Breast epithelium (tissue), 4 donors: Measurements from ENCODE around the gene KLK7. TPM values are rescaled to one million over a fixed set of nuclear protein-coding genes. Genes with fewer than 3 reads are reported as not detected.

ENCODE experiments used
- DNase-seq, 2 donors: peaks; one replicate each; pipeline ENCODE4 v3.0.0-alpha.2; 2019; ENCODE audit warnings: low spot score in 2 of 2
- H3K27ac ChIP-seq, 2 donors: fragments of 200-600 bp; sonication (generic) in 1 of 2; one replicate each; pipeline ENCODE4 v1.5.1; 2016 to 2019; ENCODE audit warnings: mild to moderate bottlenecking in 1 of 2
- H3K27me3 ChIP-seq, 2 donors: fragments of 200-600 bp; sonication (generic) in 1 of 2; one replicate each; pipeline versions ENCODE4 v1.5.1 to v1.6.0; 2017 to 2019; ENCODE audit warnings: control low read depth in 1 of 2, mild to moderate bottlenecking in 1 of 2
- H3K36me3 ChIP-seq: fragments of 200-600 bp; one replicate; pipeline ENCODE4 v1.5.1; 2019
- H3K4me1 ChIP-seq, 2 donors: fragments of 200-600 bp; sonication (generic); one replicate each; pipeline ENCODE4 v1.5.1; 2016 to 2019; ENCODE audit warnings: control low read depth in 1 of 2
- H3K4me3 ChIP-seq, 3 donors: fragments of 200-600 bp; sonication (generic); 1 replicate in 2 of 3; 2 replicates in 1 of 3; pipeline ENCODE4 v1.5.1; 2016 to 2019; ENCODE audit warnings: mild to moderate bottlenecking in 3 of 3, moderate library complexity in 2 of 3
- H3K9me3 ChIP-seq, 2 donors: fragments of 200-600 bp; sonication (generic) in 1 of 2; one replicate each; pipeline ENCODE4 v1.5.1; 2016 to 2019; ENCODE audit warnings: control low read depth in 1 of 2
- POLR2A ChIP-seq: fragments of 450-650 bp; IDR thresholded peaks from one replicate; pipeline ENCODE4 v1.6.1; 2016; ENCODE audit warnings: antibody characterized with exemption, mild to moderate bottlenecking, moderate library complexity
- POLR2AphosphoS5 ChIP-seq, 3 donors: sonication (generic); formaldehyde crosslinking; IDR thresholded peaks; one replicate each; pipeline ENCODE4 v1.6.1; 2017; ENCODE audit warnings: antibody characterized with exemption in 3 of 3
- intact Hi-C: fragments of 100-400 bp; cut with DNase I; formaldehyde crosslinking; loops from one replicate; pipeline ENCODE4 v1.15.1; 2023; ENCODE audit warnings: low total_unique reads
- total RNA-seq, 3 donors: library from RNA; depleted of rRNA; stranded (reverse); fragments of >200 nt; gene quantifications; one replicate each; pipeline ENCODE4 v1.1.0, GENCODE V29; 2016
- TF ChIP-seq, protein P1 (sequence below), 3 donors: fragments of 450-650 bp; IDR thresholded peaks; one replicate each; pipeline ENCODE4 v1.5.1; 2016 to 2017; ENCODE audit warnings: antibody characterized with exemption in 3 of 3, mild to moderate bottlenecking in 3 of 3, moderate library complexity in 3 of 3

Gene KLK7
- total RNA-seq, 3 donors from 2014 or later: 7.5 to 103 TPM; not detected in 1

DNA sequence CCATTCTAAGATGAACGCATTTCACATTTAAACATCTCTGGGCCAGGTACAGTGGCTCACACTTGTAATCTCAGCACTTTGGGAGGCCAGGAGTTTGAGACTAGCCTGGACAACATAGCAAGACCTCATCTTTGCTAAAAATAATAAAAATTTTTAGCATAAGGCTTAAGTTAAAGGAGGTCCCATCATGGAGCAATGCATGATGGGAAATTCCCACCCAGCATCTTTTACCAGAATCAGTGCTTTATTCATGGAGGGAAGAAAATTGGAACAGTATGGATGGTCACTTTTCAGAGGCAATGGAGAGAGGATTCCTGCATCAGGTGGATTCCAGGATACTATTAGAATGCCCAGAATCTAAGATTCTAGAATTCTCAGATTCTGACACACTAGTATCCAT lies 21.5 kb upstream of the KLK7 start:
- intact Hi-C loops: no loop called here
- DNase-seq: no peak
- no peaks in the 10 kb centered on the region for H3K9me3 ChIP-seq
- H3K27me3 ChIP-seq: peaks cover 0 to 12% of the 10 kb centered on the region in 2 donors
- TF ChIP-seq POLR2AphosphoS5 (IDR thresholded peaks at IDR 0.05) (no peak), POLR2A (no peak)
- TF ChIP-seq, protein P1, sequence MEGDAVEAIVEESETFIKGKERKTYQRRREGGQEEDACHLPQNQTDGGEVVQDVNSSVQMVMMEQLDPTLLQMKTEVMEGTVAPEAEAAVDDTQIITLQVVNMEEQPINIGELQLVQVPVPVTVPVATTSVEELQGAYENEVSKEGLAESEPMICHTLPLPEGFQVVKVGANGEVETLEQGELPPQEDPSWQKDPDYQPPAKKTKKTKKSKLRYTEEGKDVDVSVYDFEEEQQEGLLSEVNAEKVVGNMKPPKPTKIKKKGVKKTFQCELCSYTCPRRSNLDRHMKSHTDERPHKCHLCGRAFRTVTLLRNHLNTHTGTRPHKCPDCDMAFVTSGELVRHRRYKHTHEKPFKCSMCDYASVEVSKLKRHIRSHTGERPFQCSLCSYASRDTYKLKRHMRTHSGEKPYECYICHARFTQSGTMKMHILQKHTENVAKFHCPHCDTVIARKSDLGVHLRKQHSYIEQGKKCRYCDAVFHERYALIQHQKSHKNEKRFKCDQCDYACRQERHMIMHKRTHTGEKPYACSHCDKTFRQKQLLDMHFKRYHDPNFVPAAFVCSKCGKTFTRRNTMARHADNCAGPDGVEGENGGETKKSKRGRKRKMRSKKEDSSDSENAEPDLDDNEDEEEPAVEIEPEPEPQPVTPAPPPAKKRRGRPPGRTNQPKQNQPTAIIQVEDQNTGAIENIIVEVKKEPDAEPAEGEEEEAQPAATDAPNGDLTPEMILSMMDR (IDR thresholded peaks at IDR 0.05): no peak
- H3K36me3 ChIP-seq: no peaks in the 10 kb centered on the region
- H3K4me1 ChIP-seq: peaks cover 0 to 3% of the 10 kb centered on the region in 2 donors
- no peak overlapping the region for H3K4me3 ChIP-seq
- H3K27ac ChIP-seq: no peak overlapping the region

DNA sequence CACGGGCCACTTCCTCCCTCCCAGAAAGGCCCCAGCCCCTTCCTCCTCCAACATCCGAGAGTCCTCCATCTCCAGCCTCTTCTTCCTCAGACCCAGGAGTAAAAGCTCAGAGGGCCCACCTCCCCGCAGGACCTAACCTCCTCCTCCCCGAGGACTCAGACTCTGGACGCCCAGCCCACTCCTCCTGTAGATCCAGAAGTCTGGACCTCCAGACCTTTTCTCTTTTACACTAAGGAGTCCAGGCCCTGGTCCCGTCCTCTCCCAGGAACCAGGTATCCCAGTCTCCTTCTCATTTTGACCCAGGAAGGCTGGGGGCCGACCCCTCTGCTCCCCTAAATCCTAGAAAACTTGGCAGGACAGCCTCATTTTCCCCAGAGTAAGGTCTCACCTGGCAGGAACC lies 19.6 kb upstream of the KLK7 start:
- intact Hi-C loops: no loop called here
- TF ChIP-seq POLR2A: no peak
- TF ChIP-seq, protein P1 (IDR thresholded peaks at IDR 0.05): no peak
- TF ChIP-seq POLR2AphosphoS5 (IDR thresholded peaks at IDR 0.05): no peak
- H3K9me3 ChIP-seq: no peaks in the 10 kb centered on the region

DNA sequence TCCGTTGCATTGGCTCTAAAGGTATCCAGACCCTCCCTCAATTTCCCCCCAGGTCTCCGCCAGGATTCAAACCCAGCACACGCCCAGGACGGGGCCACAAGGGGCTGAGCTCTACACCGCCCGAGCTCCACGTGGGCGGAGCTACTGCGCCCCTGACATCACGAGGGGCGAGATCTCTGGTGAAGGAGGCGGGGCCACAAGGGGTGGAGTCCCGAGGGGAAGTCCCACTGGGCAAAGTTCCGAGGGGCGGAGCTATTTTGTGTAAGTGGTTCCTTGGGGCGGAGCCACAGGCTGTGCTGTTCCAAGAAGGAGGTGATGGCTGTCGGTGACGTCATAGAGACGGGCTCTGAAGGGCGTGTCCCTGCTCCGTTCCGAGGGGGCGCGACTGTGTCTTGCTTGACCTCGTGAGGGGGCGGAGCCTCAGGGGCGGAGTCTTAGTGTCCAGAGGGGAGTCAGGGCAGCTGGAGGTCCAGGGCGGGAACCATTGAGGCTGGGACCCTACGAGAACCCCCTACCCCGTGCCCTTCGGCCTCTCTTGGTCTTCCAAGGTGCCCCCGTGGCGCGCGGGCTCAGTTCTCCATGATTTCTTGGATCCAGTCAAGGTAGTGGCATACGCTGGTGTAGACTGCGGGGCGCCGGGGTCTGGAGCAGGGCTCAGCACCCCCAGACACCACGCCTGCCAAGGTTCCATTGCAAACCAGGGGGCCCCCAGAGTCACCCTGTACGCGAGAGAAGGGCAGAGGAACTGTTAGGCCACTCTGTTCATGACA lies 19.0 kb upstream of the KLK7 start:
- intact Hi-C loops: no loop called here

More for the DNA sequence above, 19.6 kb upstream of the KLK7 start:
- H3K4me3 ChIP-seq: no peak overlapping the region
- H3K36me3 ChIP-seq: no peaks in the 10 kb centered on the region
- H3K27me3 ChIP-seq: peaks cover 0 to 12% of the 10 kb centered on the region in 2 donors
- no peak for DNase-seq
- peak overlapping the region in 1 of 2 donors; percentile 87 for H3K27ac ChIP-seq
- H3K4me1 ChIP-seq: peaks cover 0 to 3% of the 10 kb centered on the region in 2 donors

DNA sequence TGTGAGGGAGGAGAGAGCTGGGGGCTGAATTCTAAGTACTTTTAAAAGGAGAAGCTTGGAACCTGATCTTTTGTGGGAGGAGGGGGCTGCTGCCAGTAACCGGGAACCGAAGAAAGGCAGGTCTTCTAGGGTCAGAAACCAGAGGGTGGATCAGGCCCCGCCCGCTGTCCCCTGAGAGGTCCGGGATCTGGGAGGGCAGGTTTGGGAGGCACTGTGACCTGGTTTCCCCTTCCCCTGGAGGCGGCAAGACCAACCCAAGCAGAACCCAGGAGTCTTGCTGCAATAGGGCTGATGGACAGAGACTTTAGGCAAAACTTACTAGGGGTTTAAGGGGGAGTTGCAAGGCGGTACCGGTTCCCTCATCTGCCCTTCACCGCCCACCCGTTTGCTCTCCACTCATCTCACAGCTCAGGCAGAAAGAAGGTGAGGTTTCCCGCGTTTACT lies 18.4 kb upstream of the KLK7 start:
- TF ChIP-seq, protein P1 (IDR thresholded peaks at IDR 0.05): no peak
- TF ChIP-seq POLR2A (no peak), POLR2AphosphoS5 (IDR thresholded peaks at IDR 0.05) (no peak)
- Histone ChIP-seq H3K27ac (peak overlapping the region; percentile 71 to 87), H3K4me3 (peak overlapping the region in 2 of 3 donors; percentile 52 to 63), H3K9me3 (no peaks in the 10 kb centered on the region), H3K36me3 (no peaks in the 10 kb centered on the region), H3K27me3 (peaks cover 0 to 12% of the 10 kb centered on the region in 2 donors), H3K4me1 (peaks cover 0 to 3% of the 10 kb centered on the region in 2 donors)
- intact Hi-C loops: no loop called here
- no peak for DNase-seq

More for the DNA sequence above, 19.0 kb upstream of the KLK7 start:
- TF ChIP-seq, protein P1 (IDR thresholded peaks at IDR 0.05): no peak
- peak in 1 of 3 donors; percentile 77 for TF ChIP-seq POLR2AphosphoS5 (IDR thresholded peaks at IDR 0.05)
- no peak for TF ChIP-seq POLR2A
- H3K36me3 ChIP-seq: no peaks in the 10 kb centered on the region
- no peaks in the 10 kb centered on the region for H3K9me3 ChIP-seq
- H3K27me3 ChIP-seq: peaks cover 0 to 12% of the 10 kb centered on the region in 2 donors
- H3K4me3 ChIP-seq: peak overlapping the region in 2 of 3 donors; percentile 52 to 63
- H3K27ac ChIP-seq: peak overlapping the region; percentile 71 to 87
- DNase-seq: peak in 1 of 2 donors; percentile 92
- H3K4me1 ChIP-seq: peaks cover 0 to 3% of the 10 kb centered on the region in 2 donors

DNA sequence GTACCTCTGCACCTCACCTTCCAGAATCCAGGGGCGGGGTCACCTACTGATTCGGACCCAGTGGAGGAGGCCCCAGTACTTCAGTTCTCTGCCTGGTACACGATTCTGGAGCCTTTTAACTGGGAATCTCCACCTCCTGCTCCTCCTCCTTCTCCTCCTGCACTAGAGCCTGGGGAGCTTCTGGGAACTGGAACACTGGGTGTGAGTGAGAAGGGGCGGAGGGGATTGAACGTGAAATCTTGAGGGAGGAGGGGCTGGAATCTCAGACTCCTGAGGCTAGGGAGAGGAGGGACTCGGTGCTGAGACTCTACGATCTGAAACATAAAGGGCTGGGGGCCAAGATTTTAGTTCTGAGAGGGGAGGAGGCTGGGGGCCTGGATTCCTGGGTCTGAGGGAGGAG lies 17.8 kb upstream of the KLK7 start, which contains the start of gene KLK8:
Gene KLK8, minus strand, starts transcription at position 90 of the 400 bp plus-strand sequence. CDS start 437 bp downstream, outside the sequence.
- DNase-seq: peak in 1 of 2 donors; percentile 60
- TF ChIP-seq, protein P1 (IDR thresholded peaks at IDR 0.05): no peak
- TF ChIP-seq POLR2AphosphoS5 (IDR thresholded peaks at IDR 0.05): no peak
- no peak for TF ChIP-seq POLR2A
- H3K27me3 ChIP-seq: peaks cover 0 to 12% of the 10 kb centered on the region in 2 donors

More for the DNA sequence above, 17.8 kb upstream of the KLK7 start, which contains the start of gene KLK8:
- Histone ChIP-seq H3K4me1 (peaks cover 0 to 3% of the 10 kb centered on the region in 2 donors), H3K36me3 (no peaks in the 10 kb centered on the region), H3K9me3 (no peaks in the 10 kb centered on the region), H3K4me3 (peak within 1 kb of the TSS in 2 of 3 donors; percentile 52 to 63), H3K27ac (peak within 1 kb of the TSS; percentile 71 to 87)
- intact Hi-C loops: no loop called here
